OCI-LY3 (cell line): ENCODE results near the gene EXOC4.

Experiments used
- CTCF ChIP-seq: fragments of 200-600, 300-600 bp; sonication (generic); IDR thresholded peaks from 2 replicates; pipeline ENCODE4 v1.5.1; 2014; ENCODE audit warnings: antibody characterized with exemption, low read length, low read depth
- EZH2phosphoT487 ChIP-seq: fragments of 200-600 bp; shearing (Covaris generic); IDR thresholded peaks from 2 replicates; pipeline ENCODE4 v1.6.1; 2018; ENCODE audit warnings: antibody characterized with exemption, mixed run types, low read depth

GRCh38 chr7:133290676-133291333, 37.9 kb downstream of the EXOC4 start:
- TF ChIP-seq CTCF = no peak
- TF ChIP-seq EZH2phosphoT487 = no peak
